ENCODE data around the gene RACK1.
"Not testable (repeated sequence)": the region's sequence is repeated elsewhere in the genome, so short reads cannot be mapped to it uniquely, and the experiment has no call there.

The RACK1 gene

DNA sequence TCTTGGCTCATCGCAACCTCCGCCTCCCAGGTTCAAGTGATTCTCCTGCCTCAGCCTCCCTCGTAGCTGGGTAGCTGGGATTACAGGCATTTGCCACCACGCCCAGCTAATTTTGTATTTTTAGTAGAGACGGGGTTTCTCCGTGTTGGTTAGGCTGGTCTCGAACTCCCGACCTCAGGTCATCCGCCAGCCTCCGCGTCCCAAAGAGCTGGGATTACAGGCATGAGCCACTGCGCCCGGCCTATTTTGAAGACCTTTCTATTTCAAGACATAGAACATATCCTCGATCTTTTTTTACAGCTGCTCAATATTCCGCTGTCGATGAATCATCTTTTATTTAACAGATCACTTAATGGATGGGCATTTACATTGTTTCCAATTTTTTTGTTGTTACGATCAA is 33.0 kb downstream of the RACK1 start:
- DNase-seq = not testable (repeated sequence)

DNA sequence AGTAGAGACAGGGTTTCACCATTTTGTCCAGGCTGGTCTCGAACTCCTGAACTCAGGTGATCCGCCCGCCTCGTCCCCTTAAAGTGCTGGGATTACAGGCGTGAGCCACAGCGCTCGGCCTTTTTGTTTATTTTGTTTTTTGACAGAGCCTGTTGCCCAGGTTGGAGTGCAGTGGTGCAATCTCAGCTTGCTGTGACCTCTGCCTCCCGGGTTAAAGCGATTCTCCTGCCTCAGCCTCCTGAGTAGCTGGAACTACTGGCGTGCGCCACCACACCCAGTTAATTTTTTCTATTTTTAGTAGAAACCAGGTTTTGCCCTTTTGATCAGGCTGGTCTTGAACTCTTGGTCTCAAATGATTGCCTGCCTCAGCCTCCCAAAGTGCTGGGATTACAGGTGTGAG is 33.6 kb downstream of the RACK1 start:
- DNase-seq = not testable (repeated sequence)

DNA sequence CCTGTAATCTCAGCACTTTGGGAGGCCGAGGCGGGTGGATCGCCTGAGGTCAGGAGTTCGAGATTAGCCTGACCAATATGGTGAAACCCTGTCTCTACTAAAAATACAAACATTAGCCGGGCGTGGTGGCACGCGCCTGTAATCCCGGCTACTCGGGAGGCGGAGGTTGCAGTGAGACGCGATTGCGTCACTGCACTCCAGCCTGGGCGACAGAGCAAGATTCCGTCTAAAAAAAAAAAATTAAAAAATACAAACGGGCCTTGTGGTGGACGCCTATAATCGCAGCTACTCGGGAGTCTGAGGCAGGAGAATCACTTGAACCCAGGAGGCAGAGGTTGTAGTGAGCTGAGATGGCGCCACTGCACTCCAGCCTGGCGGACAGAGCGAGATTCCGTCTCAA is 34.7 kb downstream of the RACK1 start:
- not testable (repeated sequence) for DNase-seq

DNA sequence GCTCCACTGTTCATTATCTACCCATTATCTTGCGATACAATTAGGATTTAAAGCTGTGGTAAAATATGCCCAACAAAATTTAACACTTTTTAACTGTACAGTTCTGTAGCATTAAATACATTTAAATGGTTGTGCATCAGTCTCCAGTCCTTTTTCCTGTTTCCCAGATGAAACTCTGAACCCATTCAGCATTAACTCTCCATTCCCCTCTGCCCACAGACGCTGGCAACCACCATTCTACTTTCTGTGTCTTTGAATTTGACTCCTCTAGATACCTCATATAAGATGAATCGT is 35.8 kb downstream of the RACK1 start:
- no peak for DNase-seq

DNA sequence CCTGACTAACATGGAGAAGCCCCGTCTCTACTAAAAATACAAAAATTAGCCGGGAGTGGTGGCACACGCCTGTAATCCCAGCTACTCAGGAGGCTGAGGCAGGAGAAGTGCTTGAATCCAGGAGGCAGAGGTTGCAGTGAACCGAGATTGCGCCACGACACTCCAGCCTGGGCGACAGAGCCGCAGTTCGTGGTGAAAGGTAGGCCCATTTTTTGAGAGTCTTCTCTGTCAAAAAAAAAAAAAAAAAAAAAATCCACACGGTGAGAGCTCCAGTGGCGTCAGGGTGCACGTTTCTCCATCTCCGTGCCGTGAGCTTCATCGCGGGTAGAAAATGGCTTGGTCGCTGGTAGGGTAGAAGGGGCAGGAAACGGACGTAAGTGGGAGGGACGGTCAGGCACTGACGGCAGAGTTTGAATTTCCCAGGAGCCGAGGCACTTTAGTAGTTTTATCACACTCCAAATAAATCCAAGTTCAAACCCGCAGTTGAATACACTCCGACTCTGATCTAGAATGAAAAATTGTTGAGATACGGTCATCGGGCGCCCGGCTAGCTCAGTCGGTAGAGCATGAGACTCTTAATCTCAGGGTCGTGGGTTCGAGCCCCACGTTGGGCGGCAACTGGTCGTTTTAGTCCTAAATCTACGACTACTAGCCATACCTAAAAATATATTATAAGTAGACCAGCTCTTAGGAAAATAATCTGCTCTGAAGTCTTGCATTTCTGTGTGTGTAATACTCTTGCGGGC is 36.3 kb downstream of the RACK1 start:
- DNase-seq = no peak

DNA sequence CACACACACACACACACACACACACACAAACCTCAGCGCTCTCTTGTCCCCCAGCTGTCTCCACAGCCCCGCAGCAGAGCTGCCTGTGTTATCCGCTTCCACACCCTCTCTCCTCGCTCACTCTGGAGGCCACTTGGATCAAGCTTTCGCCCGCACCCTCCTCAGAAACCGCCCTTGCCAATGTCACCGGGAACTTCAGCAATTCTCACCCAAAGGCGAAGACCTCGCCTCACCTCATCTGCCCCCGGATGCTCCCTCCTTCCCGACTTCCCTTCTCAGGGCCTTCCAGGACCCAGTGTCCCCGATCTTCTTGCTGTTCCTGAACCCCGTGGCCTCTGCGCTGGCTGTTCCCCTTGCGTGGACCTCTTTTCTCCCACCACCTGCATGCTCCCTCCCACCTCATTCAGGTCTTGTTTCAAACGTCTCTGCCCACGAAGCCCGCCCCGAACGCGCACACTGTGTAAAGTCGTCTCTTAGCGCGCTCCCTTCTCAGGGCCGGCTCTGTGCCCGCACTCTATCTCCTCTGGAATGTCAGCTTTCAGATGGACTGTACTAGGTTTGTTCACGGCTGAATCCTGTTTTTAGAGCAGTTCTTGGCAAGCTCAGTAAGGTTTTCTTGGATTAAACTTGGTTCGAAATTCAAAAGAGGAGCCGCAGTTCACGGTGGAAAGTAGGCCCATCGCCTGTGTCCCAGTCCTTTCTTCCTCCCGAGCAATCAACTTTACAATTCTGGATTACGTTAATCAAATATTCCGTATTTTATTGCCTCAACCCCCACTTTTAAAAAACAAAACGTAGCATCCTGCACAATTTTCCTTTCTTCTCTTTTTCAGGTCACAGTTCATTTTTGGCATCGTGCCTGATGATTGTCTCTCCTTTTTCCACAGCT is 37.7 kb downstream of the RACK1 start:
- DNase-seq = no peak

DNA sequence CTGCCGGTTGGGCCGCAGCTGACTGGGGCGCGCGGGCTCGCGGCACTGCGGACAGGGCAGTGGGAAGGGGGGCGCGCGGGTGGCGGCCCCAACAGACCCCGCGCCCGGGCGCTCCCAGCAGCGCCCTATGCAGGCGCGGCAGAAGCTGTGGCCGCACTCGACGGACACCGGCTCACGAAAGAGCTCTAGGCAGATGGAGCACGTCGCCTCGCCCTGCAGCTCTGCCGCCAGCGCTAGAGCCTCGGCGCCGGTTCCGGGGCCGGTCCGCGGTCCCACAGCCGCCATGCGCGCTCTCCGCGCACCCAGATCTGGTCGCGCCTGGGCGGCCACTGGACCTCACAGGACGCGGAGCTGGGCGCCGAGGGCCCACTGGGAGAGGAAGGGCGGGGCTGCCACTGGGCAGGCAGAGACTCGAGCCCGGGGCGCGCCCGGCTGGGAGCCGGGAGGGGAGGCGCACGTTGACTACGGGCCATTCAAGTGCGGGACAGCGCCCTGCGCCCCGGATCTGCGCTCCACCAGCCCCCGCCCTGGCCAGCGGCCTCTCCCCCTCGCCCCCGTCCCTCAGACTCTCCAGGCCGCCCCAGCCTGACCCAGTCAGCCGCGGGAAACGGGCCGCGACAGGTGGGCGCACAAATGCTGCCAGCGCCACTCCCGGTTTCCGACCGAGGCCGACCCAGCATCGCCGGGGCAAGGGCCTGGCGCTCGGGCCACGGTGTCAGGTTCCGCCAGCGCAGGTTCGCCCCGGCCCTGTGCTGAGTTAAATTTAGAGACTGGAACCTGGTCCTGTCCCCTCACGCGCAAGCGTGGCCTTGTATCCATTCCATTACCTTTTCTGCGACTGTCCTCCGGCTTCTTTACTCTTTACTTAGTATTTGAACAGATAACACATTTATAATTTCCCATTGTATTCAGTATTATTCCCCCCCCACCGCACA is 38.6 kb downstream of the RACK1 start, which contains the start of gene TRIM7:
Gene TRIM7 (minus strand): TSS at position 371 of the 935 bp plus-strand sequence. CDS start 86 bp downstream, at position 285.
- DNase-seq = no peak

DNA sequence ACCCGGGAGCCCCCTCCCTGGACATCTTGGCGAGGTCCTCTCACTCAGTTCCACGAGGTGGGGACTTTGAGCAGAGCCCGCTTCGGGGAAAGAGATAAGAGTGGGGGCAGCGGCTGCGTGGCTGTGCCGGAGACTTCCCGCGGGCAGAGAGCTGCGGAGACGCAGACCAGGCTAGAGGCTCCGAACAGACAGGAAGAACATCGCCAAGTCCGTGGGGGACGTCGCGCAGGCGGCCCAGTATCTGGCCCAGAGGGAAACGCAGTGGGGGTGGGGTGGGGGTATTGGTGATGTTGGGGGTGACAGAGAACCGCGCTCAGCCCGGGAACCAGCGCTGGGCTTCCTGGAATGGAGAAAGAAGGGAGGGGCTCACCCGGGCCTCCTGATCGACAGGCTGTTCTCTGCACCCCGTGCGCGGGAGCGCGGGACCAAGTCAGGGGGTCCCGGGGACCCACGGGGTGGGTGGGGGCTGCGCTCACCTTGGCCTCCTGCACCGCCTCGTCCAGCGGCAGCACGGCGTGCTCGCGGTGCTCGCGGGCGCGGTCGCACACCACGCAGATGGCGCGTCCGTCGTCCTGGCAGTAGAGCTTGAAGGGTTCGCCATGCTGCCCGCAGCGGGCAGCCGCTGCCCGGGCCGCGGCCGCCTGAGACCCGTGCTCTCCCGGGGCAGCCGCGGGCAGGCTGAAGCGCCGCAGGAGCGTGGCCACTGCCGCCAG is 39.4 kb downstream of the RACK1 start:
- no peak for DNase-seq

DNA sequence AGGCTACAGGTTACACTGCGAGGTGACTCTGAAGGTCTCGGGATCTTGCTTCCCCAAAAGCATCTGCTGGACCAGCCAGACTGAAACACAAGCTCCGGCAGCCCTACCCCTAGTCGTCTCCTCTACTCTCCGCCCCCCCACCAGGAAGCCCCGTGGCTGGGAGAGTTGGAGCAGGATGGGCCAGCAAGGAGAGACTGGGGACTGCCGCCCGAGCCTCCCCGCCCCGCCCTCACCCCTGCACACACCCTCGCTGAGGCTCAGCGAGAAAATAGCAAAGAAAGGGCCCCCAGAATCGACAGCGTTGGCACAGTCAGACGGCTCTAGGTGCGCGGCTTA is 40.0 kb downstream of the RACK1 start:
- DNase-seq = no peak

DNA sequence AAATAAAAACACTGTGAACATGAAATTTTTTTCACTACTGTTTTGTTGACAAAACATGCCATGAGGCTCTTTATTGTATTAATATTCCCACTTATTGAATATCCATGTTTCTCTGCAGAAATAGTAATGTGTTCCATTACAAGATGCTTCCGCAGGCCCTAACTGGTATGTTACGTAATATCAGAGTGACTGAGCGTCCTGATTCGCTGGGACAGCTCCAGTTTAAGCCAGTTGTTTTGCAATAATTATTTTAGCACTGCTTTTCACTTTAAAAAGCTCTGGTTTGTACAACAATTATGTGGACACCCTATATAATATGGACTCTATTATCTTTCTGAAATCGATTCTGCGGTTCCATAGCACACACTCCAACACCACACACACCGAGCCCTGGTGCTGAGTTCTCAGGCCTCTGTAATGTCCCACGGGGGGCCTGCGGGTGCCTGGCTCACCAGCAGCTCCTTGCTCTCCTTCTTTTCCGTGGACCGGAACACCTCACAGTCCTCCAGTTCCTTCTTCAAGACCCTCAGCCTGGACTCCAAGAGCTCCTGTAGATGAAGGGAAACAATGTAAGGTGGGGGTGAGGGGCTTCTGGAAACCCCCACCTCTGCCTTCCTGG is 40.5 kb downstream of the RACK1 start:
- no peak for DNase-seq

DNA sequence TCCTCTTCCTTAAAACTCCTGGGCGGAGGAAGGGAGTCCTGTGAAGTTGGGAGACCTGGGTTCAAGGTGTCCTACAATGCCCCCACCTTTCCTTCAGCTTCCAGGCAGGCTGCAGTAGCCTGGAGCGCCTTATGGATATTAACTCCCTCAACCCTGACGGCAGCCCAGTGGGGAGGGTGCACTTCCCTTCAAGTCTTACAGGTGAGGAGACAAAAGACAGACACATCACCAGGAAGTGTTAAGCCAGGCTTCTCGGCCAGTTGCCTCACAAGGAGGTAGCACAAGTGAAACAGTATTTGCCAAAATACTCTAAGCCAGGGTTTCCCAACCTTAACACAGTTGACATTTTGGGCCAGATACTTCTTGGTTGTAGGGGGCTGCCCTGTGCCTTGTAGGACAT is 42.9 kb downstream of the RACK1 start:
- DNase-seq = no peak

DNA sequence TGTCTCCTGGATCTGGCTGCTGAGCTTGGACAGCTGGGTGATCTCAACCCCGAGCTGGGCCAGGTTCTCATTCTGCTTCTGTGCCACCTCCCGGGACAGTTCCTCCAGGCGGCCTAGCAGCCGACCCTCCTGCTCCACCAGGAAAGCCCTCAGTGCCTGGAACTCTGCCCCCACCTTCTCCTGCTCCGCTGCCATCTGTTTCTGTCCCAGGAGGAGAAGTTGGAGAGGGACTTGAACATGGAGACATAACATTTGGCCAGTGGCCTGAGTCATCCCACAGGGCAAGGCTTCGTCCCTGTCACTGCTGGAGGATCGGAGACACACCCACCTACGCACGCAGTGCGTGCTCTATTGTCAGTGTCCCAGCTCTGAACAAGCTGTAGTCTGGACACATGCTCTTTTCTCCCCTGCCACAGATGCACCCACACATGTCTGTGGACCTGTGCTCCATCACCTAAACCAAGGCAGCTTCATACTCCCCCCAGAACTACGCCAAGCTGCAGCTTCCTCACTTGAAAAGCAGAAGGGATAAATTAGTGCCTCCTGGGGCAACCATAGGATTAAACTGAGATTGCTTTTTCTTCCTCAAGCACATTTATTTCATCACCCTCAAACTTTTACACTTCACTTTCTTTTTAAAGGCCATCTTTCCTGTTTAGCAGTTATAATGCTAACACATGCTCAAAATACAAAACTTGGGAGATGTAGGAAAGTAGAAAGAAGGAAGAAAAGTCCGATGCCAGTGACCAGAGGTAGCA is 43.6 kb downstream of the RACK1 start:
- no peak for DNase-seq

DNA sequence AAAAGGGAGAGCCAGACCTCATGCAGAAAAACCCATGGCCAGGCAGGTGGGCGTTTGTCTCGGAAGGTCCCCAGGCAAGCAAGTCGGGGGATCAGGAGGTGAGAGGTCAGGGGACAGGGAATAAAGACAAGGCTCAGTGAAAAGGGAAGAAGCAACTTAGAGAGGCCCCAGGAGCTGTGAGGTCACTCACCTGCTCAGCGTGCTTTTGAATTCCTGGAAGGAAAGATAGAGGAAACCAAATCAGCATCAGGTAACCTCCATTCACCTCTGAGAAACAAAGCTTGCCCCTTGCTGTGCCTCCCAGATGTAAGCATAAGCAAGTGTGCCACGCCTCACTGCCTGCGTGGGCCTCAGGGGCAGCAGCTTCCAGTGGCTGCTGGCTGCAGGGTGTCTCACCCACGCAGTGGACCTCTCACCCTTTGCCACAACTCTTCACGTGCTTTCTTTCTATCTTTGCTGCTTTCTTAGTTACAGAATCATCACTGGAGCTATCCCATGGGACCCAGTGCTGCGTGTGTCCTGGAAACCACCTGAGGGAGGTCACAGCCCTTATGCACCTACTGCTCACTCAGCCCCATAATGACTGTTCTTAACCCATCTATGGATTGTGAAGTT is 44.7 kb downstream of the RACK1 start:
- no peak for DNase-seq

DNA sequence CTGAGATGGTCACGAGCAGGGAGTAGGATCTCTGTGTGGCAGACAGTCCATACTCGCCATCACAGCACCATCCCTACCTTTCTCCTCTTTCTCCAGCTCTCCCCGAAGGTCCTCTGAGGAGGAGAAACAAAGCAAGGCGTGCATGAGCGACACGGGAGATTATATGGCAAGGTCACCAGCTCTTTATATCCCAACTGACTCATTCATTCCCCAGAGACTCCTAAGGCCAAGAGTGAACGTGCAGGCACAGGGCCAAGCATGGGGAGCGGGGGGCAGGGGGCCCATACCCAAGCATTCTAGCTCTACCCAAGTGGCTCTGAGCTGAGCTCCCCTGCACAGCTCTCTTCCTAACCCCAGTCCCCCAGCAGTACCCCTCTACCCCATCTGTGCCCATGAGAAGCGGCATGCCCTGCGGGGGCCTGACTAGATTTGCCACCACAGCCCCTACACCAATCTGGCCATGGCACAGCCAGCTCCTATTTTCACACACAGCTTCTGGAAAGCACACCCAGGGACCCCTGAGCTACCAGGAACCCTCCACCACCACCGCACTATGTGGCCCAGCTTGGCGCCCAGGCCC is 45.5 kb downstream of the RACK1 start:
- no peak for DNase-seq

DNA sequence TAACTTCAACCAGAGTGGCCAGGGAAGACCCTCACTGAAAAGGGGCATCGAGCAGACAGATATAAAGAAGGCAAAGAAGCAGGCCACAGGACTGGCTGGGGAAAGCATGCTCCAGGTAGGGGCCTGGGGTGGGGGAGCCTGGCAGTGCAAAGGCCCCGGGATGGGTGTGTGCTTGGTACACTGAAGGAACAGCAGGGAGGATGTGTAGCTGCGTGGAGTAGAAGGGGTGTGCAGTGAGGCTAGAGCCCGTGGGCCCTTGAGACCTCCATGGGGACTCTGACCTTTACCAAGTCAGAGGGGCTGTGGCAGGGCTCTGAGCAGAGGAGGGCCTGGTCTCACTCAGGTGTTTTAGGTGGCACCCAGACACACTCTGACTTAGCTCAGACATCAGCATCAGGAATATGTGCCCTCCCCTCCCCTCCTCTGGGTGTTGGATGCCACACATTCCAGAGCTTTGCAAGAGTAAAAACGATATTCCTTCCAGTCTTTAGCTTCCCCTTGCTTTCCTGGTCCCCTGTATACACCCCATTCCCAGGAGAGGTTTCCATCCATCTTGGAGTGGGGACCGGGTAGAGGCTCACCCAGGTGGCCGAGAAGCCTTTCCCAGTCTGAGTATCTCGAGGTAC is 46.3 kb downstream of the RACK1 start:
- no peak for DNase-seq

DNA sequence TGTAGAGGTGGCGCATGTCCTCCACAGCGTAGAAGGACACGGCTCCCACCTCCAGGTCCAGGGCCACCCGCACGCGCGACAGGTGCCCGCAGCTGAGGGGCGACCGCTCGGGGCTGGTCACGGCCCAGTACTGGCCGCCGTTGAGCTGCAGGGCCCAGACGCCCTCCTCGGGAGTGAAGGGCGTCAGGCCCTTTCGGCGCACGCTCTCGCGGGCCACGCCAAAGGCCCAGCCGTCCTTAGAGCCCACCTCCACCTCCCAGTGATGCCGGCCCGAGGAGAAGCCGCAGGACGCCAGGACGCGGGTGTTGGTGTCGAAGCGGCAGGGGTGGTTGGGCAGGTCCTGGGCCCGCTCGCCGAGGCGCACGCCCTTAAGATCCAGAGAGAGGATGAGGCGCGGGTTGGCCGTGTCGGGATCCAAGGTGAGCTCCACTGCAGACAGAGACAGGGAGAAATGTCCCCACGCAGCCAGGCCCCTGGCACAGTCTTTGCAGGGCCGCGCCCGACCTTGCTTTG is 48.4 kb downstream of the RACK1 start:
- DNase-seq = no peak

DNA sequence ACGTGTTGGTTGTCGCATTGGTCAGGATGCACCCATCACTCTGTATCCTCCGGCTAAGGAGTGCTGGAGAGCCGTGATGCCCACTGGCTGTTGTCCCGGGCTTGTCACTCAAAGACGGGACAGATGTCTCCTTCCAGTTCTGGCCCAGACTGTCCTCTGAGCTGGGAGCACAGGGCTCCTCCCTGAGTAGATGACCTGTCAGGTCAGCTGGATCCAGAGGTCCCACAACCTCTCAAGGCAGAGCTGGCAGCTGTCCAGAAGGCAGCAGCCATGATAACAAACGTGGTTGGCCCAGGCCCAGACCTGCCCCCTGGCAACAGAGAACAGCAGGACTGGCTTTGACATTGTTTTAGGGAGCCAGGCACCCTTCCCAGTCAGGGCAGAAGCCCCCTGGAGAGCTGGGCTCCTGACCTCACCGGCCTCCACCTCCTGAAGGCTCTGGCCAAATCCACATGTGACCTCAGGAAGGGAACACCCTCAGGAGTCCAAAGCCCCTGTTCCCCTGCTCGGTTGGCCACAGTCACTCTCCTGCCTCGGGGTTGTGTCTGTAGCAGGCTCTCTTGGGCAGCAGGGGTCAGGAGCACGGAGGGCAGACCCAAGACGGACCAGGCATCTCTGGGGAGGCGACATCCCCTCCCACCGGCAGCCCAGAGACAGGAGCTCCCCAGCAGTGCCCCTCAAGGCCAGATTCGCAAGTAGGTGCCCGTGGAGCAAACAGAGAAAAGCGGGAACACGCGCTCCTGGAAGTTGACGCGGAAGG is 49.0 kb downstream of the RACK1 start:
- no peak for DNase-seq

DNA sequence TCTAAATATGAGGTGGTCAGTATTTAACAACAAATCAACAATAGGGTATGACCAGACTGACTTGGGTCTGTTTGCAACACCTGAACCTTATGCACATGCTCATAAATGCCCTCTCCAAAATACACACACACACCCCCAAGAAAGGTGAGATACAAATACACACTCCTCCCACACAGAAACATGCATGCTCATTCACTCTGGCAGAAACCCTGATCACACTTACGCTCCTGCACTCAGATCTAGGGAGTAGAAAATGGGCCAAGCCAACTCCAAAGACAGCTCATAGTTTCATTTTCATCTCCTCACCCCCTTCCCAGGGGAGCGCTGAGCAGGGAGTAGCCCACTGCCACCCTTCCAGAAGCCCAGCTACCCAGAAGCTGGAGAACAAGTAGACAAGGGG is 50.0 kb downstream of the RACK1 start:
- DNase-seq = no peak

Data from NCI-H2081 treated with DMSO at 0.1 percent for 48 hours (cell line).